Central memory CD8-positive, alpha-beta T cell (primary cell): Measurements from ENCODE around the gene PRAC1.
A peak's percentile ranks its signal among the peaks of the same experiment; 100 is the strongest.

Experiments used
- ATAC-seq: fragments of 150-1000 bp; cut with Tn5 transposase; replicated peaks from 2 replicates; pipeline ENCODE4 v1.10.0; 2022; ENCODE audit warnings: mild to moderate bottlenecking, moderate FRiP score, moderate number of reproducible peaks; ENCODE audit not compliant: poor library complexity, severe bottlenecking; ENCODE audit errors: extremely low read depth
- DNase-seq, 2 donors: peaks; one replicate each; pipeline ENCODE4 v3.0.0; 2021; ENCODE audit warnings: low spot score in 2 of 2
- H3K27ac Mint-ChIP-seq: one replicate; pipeline ENCODE4 v1.8.0; 2022; ENCODE audit warnings: low read depth, mild to moderate bottlenecking, moderate library complexity, mixed read lengths
- H3K27me3 Mint-ChIP-seq: one replicate; pipeline ENCODE4 v1.8.0; 2022; ENCODE audit warnings: mixed read lengths
- H3K36me3 Mint-ChIP-seq: one replicate; pipeline ENCODE4 v1.8.0; 2022; ENCODE audit warnings: mild to moderate bottlenecking, moderate library complexity, mixed read lengths; ENCODE audit not compliant: insufficient read depth
- H3K4me1 Mint-ChIP-seq: one replicate; pipeline ENCODE4 v1.8.0; 2022; ENCODE audit warnings: mixed read lengths
- H3K4me3 Mint-ChIP-seq: one replicate; pipeline ENCODE4 v1.8.0; 2022; ENCODE audit warnings: mild to moderate bottlenecking, moderate library complexity, mixed read lengths
- H3K9me3 Mint-ChIP-seq: one replicate; pipeline ENCODE4 v1.8.0; 2022; ENCODE audit warnings: mixed read lengths

Gene PRAC1

GRCh38 chr17:48722201-48722907 lies at the start of gene PRAC1:
Gene PRAC1, minus strand, starts transcription at chr17:48722518. Its CDS starts 126 bp downstream, at chr17:48722392.
- Mint-ChIP-seq H3K27me3 (peaks cover 100% of the 10 kb centered on the region), H3K4me3 (peak within 1 kb of the TSS; percentile 57), H3K4me1 (peaks cover 29% of the 10 kb centered on the region), H3K27ac (no peak within 1 kb of the TSS), H3K36me3 (peaks cover 35% of the 10 kb centered on the region), H3K9me3 (no peaks in the 10 kb centered on the region)
- no peak for ATAC-seq
- DNase-seq, result no peak

- ATAC-seq, result no peak
- Mint-ChIP-seq H3K27ac (no peak overlapping the region), H3K36me3 (no peaks in the 10 kb centered on the region), H3K4me3 (no peak overlapping the region), H3K27me3 (peaks cover 57% of the 10 kb centered on the region), H3K9me3 (no peaks in the 10 kb centered on the region), H3K4me1 (no peaks in the 10 kb centered on the region)
- no peak for DNase-seq
Measured at GRCh38 chr17:48770954-48771353, 48.6 kb upstream of the PRAC1 start.

- Mint-ChIP-seq H3K27me3 (peaks cover 73% of the 10 kb centered on the region), H3K27ac (no peak overlapping the region), H3K36me3 (no peaks in the 10 kb centered on the region), H3K9me3 (no peaks in the 10 kb centered on the region), H3K4me3 (no peak overlapping the region), H3K4me1 (no peaks in the 10 kb centered on the region)
- DNase-seq (no peak), ATAC-seq (no peak)
Measured at GRCh38 chr17:48769009-48769675, 46.8 kb upstream of the PRAC1 start.

GRCh38 chr17:48767263-48767774 lies 45.0 kb upstream of the PRAC1 start:
- H3K4me1 Mint-ChIP-seq, result no peaks in the 10 kb centered on the region
- no peak for DNase-seq
- ATAC-seq, result no peak
- H3K36me3 Mint-ChIP-seq, result no peaks in the 10 kb centered on the region
- no peaks in the 10 kb centered on the region for H3K9me3 Mint-ChIP-seq
- peaks cover 79% of the 10 kb centered on the region for H3K27me3 Mint-ChIP-seq
- H3K4me3 Mint-ChIP-seq, result no peak overlapping the region
- H3K27ac Mint-ChIP-seq, result no peak overlapping the region

GRCh38 chr17:48761114-48761513 lies 38.8 kb upstream of the PRAC1 start:
- DNase-seq (no peak), ATAC-seq (no peak)
- H3K27ac Mint-ChIP-seq, result no peak overlapping the region
- no peak overlapping the region for H3K4me3 Mint-ChIP-seq
- H3K9me3 Mint-ChIP-seq, result no peaks in the 10 kb centered on the region
- peaks cover 97% of the 10 kb centered on the region for H3K27me3 Mint-ChIP-seq
- H3K4me1 Mint-ChIP-seq, result no peaks in the 10 kb centered on the region
- no peaks in the 10 kb centered on the region for H3K36me3 Mint-ChIP-seq

GRCh38 chr17:48760411-48760810 lies 38.1 kb upstream of the PRAC1 start:
- Mint-ChIP-seq H3K27me3 (peaks cover 97% of the 10 kb centered on the region), H3K27ac (no peak overlapping the region), H3K4me3 (no peak overlapping the region), H3K4me1 (no peaks in the 10 kb centered on the region), H3K36me3 (no peaks in the 10 kb centered on the region), H3K9me3 (no peaks in the 10 kb centered on the region)
- DNase-seq, result no peak
- ATAC-seq, result no peak

GRCh38 chr17:48759288-48759687 lies 37.0 kb upstream of the PRAC1 start:
- ATAC-seq, result no peak
- Mint-ChIP-seq H3K4me1 (peaks cover 4% of the 10 kb centered on the region), H3K9me3 (no peaks in the 10 kb centered on the region), H3K27me3 (peaks cover 99% of the 10 kb centered on the region), H3K27ac (peak overlapping the region; percentile 52), H3K4me3 (no peak overlapping the region), H3K36me3 (no peaks in the 10 kb centered on the region)
- DNase-seq, result no peak

GRCh38 chr17:48757524-48757961 lies 35.2 kb upstream of the PRAC1 start:
- ATAC-seq, result no peak
- no peak for DNase-seq
- H3K4me1 Mint-ChIP-seq, result peaks cover 14% of the 10 kb centered on the region
- H3K9me3 Mint-ChIP-seq, result no peaks in the 10 kb centered on the region
- no peak overlapping the region for H3K4me3 Mint-ChIP-seq
- peaks cover 6% of the 10 kb centered on the region for H3K36me3 Mint-ChIP-seq
- peaks cover 99% of the 10 kb centered on the region for H3K27me3 Mint-ChIP-seq
- H3K27ac Mint-ChIP-seq, result no peak overlapping the region

GRCh38 chr17:48756830-48757251 lies 34.5 kb upstream of the PRAC1 start:
- no peaks in the 10 kb centered on the region for H3K9me3 Mint-ChIP-seq
- no peak overlapping the region for H3K4me3 Mint-ChIP-seq
- peaks cover 99% of the 10 kb centered on the region for H3K27me3 Mint-ChIP-seq
- DNase-seq (no peak), ATAC-seq (no peak)
- peaks cover 14% of the 10 kb centered on the region for H3K4me1 Mint-ChIP-seq
- H3K27ac Mint-ChIP-seq, result no peak overlapping the region
- H3K36me3 Mint-ChIP-seq, result peaks cover 6% of the 10 kb centered on the region

GRCh38 chr17:48755356-48755755 lies 33.0 kb upstream of the PRAC1 start:
- H3K27ac Mint-ChIP-seq, result peak overlapping the region; percentile 38
- H3K9me3 Mint-ChIP-seq, result no peaks in the 10 kb centered on the region
- DNase-seq (no peak), ATAC-seq (no peak)
- peaks cover 14% of the 10 kb centered on the region for H3K4me1 Mint-ChIP-seq
- H3K4me3 Mint-ChIP-seq, result no peak overlapping the region
- peaks cover 8% of the 10 kb centered on the region for H3K36me3 Mint-ChIP-seq
- peaks cover 98% of the 10 kb centered on the region for H3K27me3 Mint-ChIP-seq

- H3K36me3 Mint-ChIP-seq, result peaks cover 8% of the 10 kb centered on the region
- H3K4me3 Mint-ChIP-seq, result no peak overlapping the region
- ATAC-seq, result no peak
- H3K27ac Mint-ChIP-seq, result peak overlapping the region; percentile 38
- no peak for DNase-seq
- no peaks in the 10 kb centered on the region for H3K9me3 Mint-ChIP-seq
- H3K27me3 Mint-ChIP-seq, result peaks cover 98% of the 10 kb centered on the region
- H3K4me1 Mint-ChIP-seq, result peaks cover 14% of the 10 kb centered on the region
Measured at GRCh38 chr17:48754500-48755261, 32.4 kb upstream of the PRAC1 start.

- Mint-ChIP-seq H3K36me3 (peaks cover 12% of the 10 kb centered on the region), H3K4me1 (peaks cover 14% of the 10 kb centered on the region), H3K4me3 (no peak overlapping the region), H3K9me3 (no peaks in the 10 kb centered on the region), H3K27me3 (peaks cover 98% of the 10 kb centered on the region), H3K27ac (no peak overlapping the region)
- DNase-seq, result no peak
- no peak for ATAC-seq
Measured at GRCh38 chr17:48753794-48754499, 31.6 kb upstream of the PRAC1 start.
